Measurements from ENCODE around the gene SBNO1. TPM values are rescaled to one million over a fixed set of nuclear protein-coding genes. Genes with fewer than 3 reads are reported as not detected.
"Not testable (repeated sequence)": the region's sequence is repeated elsewhere in the genome, so short reads cannot be mapped to it uniquely, and the experiment has no call there.

SBNO1 gene
- total RNA-seq (2014; rRNA removed; shearing (Covaris generic); ENCODE audit: low replicate concordance): 7.6 and 9.4 TPM in 2 replicates

- in situ Hi-C loops (cut with HindIII; ENCODE audit: low pct_unique_long_range_greater_than_20kb, low sequenced_read_pairs): no loop called here
- no peak for DNase-seq (ENCODE audit: low read depth)
Observed at GRCh38 chr12:123364532-123365024, at the start of gene SBNO1. Gene SBNO1 (minus strand): TSS chr12:123364847. CDS start chr12:123350441, 14,406 bp downstream.

DNA sequence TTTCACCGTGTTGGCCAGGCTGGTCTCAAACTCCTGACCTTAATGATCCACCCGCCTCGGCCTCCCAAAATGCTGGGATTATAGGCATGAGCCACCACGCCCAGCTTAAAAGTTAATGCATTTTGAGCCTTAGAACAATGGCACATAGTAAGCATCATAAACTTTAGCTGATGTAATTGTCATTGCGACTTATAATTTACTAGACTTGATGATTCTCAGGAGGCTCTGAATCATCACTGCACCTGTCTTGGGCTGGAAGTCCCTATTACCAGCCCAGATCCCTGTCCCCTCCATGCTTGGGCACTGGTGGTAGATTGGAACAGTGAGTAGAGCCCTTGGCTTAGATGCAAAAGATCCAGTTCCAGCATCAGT lies 45.4 kb upstream of the SBNO1 start:
- in situ Hi-C loops (cut with HindIII; ENCODE audit: low pct_unique_long_range_greater_than_20kb, low sequenced_read_pairs): no loop called here
- peak; percentile 23 for DNase-seq (ENCODE audit: low read depth)

GRCh38 chr12:123409284-123410040 lies 44.8 kb upstream of the SBNO1 start:
- in situ Hi-C loops (cut with HindIII; ENCODE audit: low pct_unique_long_range_greater_than_20kb, low sequenced_read_pairs); DNase-seq (ENCODE audit: low read depth): not testable (repeated sequence)

GRCh38 chr12:123408619-123409018 lies 44.0 kb upstream of the SBNO1 start:
- DNase-seq (ENCODE audit: low read depth); in situ Hi-C loops (cut with HindIII; ENCODE audit: low pct_unique_long_range_greater_than_20kb, low sequenced_read_pairs): not testable (repeated sequence)

- in situ Hi-C loops (cut with HindIII; ENCODE audit: low pct_unique_long_range_greater_than_20kb, low sequenced_read_pairs); DNase-seq (ENCODE audit: low read depth): not testable (repeated sequence)
Observed at GRCh38 chr12:123407934-123408333, 43.3 kb upstream of the SBNO1 start.

- DNase-seq (ENCODE audit: low read depth); in situ Hi-C loops (cut with HindIII; ENCODE audit: low pct_unique_long_range_greater_than_20kb, low sequenced_read_pairs): not testable (repeated sequence)
Observed at GRCh38 chr12:123407269-123407668, 42.6 kb upstream of the SBNO1 start.

DNA sequence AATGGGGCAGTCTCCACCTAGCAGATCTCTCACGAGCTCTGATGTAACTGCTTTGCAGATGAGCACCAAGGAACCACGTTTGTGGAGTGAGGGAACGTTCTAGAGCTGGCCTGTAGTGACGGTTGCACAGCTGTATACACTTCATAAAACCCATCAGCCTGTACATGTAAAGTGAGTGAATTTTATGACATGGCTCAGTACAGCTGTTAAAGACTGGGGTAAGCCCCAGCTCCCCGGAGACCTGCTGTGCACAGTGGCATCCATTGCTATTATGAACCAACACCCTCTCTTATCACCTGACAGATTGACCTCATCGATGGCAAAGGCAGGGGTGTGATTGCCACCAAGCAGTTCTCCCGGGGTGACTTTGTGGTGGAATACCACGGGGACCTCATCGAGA lies 39.9 kb upstream of the SBNO1 start:
- in situ Hi-C loops (cut with HindIII; ENCODE audit: low pct_unique_long_range_greater_than_20kb, low sequenced_read_pairs): no loop called here

GRCh38 chr12:123401753-123402683 lies 37.4 kb upstream of the SBNO1 start:
- DNase-seq (ENCODE audit: low read depth): no peak
- in situ Hi-C loops (cut with HindIII; ENCODE audit: low pct_unique_long_range_greater_than_20kb, low sequenced_read_pairs): no loop called here

More for the DNA sequence above, 39.9 kb upstream of the SBNO1 start:
- no peak for DNase-seq (ENCODE audit: low read depth)

DNA sequence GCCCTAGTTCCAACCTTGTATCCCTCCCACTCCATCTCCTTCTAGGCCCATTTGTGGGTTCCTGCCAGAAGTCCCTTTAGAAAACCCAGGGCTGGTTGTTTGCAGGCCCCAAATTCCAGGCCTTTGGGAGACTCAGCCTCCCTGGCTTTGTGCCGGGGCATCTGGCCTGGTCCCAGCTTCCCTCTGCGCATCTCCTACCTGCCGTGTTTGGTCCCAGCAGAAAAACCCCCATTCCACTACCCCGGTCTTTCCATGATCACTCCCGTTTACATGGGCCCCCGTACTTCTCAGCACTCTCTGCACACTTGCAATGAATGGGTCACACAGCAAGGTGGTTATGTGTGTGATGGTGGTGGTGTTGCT lies 34.6 kb upstream of the SBNO1 start:
- in situ Hi-C loops (cut with HindIII; ENCODE audit: low pct_unique_long_range_greater_than_20kb, low sequenced_read_pairs): no loop called here
- DNase-seq (ENCODE audit: low read depth): no peak

DNA sequence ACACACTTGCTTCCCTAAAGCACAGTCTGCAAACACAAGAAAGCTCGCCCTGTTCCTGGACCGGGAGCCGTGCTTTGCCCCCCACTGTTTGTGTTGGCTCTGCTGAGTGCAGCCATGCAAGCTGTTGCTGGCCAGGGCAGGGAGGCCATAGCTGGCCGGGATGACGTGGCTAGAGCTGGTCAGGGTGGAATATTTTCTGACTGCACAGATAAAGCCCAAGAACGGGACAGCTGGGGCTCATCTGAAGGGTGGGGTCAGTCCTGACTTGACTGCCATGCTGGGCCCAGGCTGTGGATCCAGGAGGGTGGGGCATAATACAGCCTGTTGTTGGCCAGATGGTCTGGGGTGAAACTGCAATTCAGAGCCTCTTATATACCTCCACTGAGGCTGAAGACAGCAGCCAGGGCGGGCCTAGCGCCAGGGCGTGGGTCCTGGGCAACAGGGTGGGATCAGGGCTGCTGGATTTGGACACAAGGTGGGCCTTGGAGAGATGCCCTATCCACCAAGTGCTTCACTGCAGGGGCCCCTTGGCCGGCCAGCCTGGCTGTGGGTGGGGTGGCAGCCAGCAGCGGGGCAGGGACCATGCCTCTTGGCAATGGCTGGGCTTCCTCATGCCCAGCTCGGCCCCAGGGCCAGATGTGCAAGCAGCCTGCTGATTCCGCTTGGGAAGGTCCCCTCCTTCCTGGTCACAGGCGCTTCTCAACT lies 34.1 kb upstream of the SBNO1 start:
- in situ Hi-C loops (cut with HindIII; ENCODE audit: low pct_unique_long_range_greater_than_20kb, low sequenced_read_pairs): no loop called here
- DNase-seq (ENCODE audit: low read depth): peak; percentile 69

GRCh38 chr12:123398177-123398549 lies 33.5 kb upstream of the SBNO1 start:
- in situ Hi-C loops (cut with HindIII; ENCODE audit: low pct_unique_long_range_greater_than_20kb, low sequenced_read_pairs): no loop called here
- DNase-seq (ENCODE audit: low read depth): no peak

DNA sequence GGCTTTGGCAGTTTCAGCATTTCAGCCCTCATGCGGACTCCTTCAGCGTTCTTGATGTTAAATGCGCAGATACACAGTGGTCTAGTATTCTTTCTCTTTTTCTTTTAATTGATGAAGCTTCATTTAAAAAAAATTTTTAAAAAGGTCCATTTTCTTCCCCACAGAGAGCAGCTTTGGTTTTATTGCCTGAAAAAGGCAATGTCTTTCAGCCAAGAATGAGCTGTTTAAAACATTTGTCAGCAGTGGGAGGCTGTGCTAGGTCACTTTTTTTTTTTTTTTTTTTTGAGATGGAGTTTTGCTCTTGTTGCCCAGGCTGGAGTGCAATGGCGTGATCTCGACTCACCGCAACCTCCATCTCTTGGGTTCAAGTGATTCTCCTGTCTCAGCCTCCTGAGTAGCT lies 32.8 kb upstream of the SBNO1 start:
- in situ Hi-C loops (cut with HindIII; ENCODE audit: low pct_unique_long_range_greater_than_20kb, low sequenced_read_pairs): no loop called here

GRCh38 chr12:123396954-123397353 lies 32.3 kb upstream of the SBNO1 start:
- no peak for DNase-seq (ENCODE audit: low read depth)
- in situ Hi-C loops (cut with HindIII; ENCODE audit: low pct_unique_long_range_greater_than_20kb, low sequenced_read_pairs): no loop called here

More for the DNA sequence above, 32.8 kb upstream of the SBNO1 start:
- no peak for DNase-seq (ENCODE audit: low read depth)

DNA sequence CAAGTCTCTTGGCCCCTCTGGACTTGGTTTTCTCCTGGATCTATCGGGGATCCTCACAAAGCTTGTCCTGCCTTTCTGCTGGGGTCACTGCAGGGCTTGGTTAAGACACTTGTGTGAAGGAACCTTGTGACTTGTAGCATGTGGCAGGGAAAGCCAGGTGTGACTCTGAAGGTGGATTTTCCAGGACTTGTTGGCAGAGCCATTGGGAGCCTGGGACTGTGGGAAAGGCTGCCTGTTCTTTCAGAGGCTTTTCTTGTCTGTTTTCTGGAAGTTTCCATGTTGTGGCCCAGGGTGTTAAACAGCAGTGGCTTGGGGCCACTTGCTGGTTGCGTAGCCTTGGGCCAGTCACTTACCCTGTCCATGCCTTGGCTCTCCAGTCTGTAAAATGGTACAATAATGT lies 31.9 kb upstream of the SBNO1 start:
- no peak for DNase-seq (ENCODE audit: low read depth)
- in situ Hi-C loops (cut with HindIII; ENCODE audit: low pct_unique_long_range_greater_than_20kb, low sequenced_read_pairs): no loop called here

DNA sequence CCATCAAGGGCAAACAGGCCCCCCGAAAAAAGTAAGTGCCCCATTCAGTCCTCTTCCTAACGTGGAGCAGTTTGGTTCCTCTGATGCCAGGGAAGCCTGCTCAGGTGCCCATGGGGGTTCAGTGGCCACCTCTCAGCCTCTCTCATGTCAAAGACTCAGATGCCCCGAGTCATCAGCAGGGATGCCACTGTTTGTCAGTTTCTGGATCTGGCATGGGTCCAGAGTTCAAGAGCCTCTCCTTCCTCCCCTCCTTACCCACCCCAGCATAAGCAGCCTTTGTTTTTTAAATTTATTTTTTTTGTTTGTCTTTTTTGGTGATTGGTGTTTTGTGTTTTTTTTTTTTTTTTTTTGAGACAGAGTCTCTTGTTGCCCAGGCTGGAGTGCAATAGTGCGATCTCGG lies 30.6 kb upstream of the SBNO1 start:
- in situ Hi-C loops (cut with HindIII; ENCODE audit: low pct_unique_long_range_greater_than_20kb, low sequenced_read_pairs): no loop called here

GRCh38 chr12:123393747-123394146 lies 29.1 kb upstream of the SBNO1 start:
- in situ Hi-C loops (cut with HindIII; ENCODE audit: low pct_unique_long_range_greater_than_20kb, low sequenced_read_pairs): no loop called here
- DNase-seq (ENCODE audit: low read depth): no peak

More for the DNA sequence above, 30.6 kb upstream of the SBNO1 start:
- no peak for DNase-seq (ENCODE audit: low read depth)

DNA sequence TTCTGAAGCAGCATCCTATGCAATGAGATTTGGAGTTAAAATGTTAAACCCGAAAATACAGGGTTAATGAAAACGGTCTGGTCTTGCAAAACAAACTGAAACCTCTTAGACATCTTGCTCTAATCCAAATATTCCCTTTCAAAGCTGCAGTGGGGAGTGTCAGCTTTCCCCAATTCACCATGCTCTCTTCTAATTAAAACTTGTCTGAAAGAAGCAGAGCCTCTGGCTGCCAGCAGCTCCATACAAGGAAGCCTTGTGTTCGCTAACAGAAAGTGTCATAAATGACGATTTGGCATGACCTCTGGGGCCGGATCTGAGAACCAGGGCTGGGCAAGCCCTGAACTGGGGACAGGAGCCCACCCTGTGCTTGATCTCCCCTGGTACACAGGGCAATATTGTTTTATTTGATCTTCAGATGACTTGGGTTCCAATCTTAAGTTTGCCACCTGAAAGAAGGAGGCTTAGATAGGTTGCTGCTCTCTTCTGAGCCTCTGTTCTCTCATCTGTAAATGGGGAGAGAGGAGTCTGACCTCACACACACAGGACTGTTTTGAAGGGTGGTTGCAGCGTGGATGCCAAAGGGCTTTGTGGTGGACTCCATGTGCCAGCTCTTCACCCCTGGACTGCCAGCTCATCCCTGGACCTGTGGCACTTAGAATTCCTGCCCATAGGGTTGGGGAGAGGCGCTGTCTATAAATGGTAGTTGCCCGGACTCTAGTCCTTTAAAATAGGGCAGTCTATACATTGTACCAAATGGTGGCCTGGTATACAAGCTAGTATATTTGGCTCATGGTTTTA lies 27.1 kb upstream of the SBNO1 start:
- DNase-seq (ENCODE audit: low read depth): no peak
- in situ Hi-C loops (cut with HindIII; ENCODE audit: low pct_unique_long_range_greater_than_20kb, low sequenced_read_pairs): no loop called here
